ENCODE measurements around the gene TP53TG3.
"Not testable (repeated sequence)": the region's sequence is repeated elsewhere in the genome, so short reads cannot be mapped to it uniquely, and the experiment has no call there.

TP53TG3 gene, protein sequence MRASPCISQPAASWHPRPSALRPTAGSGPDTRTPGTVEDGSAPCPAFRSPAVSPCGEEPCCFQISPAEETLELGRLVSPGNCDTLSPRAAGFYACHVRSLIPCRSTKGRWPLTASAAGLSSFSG

GRCh38 chr16:32676065-32676464, at the start of gene TP53TG3:
Gene TP53TG3 (minus strand): TSS chr16:32676165. CDS start chr16:32676097, 68 bp downstream.
- H3K27me3 ChIP-seq (replicated peaks); H3K36me3 ChIP-seq (replicated peaks); in situ Hi-C loops (cut with HindIII; ENCODE audit: low pct_ligation_motif_present, low sequenced_read_pairs); DNase-seq; H3K27ac ChIP-seq; H3K4me3 ChIP-seq (ENCODE audit: low read depth, low read length): not testable (repeated sequence)

- H3K27ac ChIP-seq; H3K27me3 ChIP-seq (replicated peaks); H3K36me3 ChIP-seq (replicated peaks); H3K4me3 ChIP-seq (ENCODE audit: low read depth, low read length); in situ Hi-C loops (cut with HindIII; ENCODE audit: low pct_ligation_motif_present, low sequenced_read_pairs); DNase-seq: not testable (repeated sequence)
Measured at GRCh38 chr16:32650876-32651275, 25.1 kb downstream of the TP53TG3 start.

DNA sequence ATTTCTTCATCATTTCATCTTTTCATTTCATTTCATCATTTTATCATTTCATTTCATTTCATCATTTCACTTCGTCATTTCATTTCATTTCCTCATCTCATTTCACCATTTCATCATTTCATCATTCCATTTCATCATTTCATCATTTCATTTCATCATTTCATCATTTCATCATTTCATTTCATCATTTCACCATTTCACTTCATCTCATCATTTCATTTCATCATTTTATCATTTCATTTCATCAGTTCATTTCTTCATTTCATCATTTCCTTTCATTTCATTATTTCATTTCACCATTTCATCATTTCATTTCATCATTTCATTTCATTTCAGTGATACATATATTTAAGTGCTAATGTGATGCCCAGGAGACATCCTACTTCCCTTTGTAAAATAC, 28.4 kb downstream of the TP53TG3 start:
- H3K27me3 ChIP-seq (replicated peaks); in situ Hi-C loops (cut with HindIII; ENCODE audit: low pct_ligation_motif_present, low sequenced_read_pairs); DNase-seq; H3K4me3 ChIP-seq (ENCODE audit: low read depth, low read length); H3K36me3 ChIP-seq (replicated peaks); H3K27ac ChIP-seq: not testable (repeated sequence)

DNA sequence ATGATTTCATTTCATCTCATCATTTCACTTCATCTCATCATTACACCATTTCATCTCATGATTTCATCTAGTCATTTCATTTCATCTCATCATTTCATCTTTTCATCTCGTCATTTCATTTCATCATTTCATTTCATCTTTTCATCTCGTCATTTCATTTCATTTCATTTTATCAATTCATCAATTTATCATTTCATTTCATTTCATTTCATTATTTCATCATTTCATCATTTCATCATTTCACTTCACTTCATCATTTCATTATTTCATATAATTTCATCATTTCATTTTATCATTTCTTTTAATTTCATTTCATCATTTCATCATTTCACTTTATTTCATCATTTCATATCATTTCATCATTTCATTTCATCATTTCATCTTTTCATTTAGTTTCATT, 29.2 kb downstream of the TP53TG3 start:
- H3K27ac ChIP-seq; in situ Hi-C loops (cut with HindIII; ENCODE audit: low pct_ligation_motif_present, low sequenced_read_pairs); H3K36me3 ChIP-seq (replicated peaks); H3K4me3 ChIP-seq (ENCODE audit: low read depth, low read length); H3K27me3 ChIP-seq (replicated peaks); DNase-seq: not testable (repeated sequence)

DNA sequence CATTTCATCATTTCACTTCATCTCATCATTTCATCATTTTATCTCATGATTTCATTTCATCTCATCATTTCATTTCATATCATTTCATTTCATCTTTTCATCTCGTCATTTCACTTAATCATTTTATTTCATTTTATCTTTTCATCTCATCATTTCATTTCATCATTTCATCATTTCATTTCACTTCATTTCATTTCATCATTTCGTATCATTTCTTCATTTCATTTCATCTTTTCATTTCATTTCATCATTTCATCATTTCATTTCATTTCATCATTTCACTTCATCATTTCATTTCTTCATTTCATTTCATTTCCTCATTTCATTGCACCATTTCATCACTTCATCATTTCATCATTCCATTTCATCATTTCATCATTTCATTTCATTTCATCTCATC, 29.8 kb downstream of the TP53TG3 start:
- in situ Hi-C loops (cut with HindIII; ENCODE audit: low pct_ligation_motif_present, low sequenced_read_pairs); H3K36me3 ChIP-seq (replicated peaks); H3K27ac ChIP-seq; H3K4me3 ChIP-seq (ENCODE audit: low read depth, low read length); H3K27me3 ChIP-seq (replicated peaks); DNase-seq: not testable (repeated sequence)

DNA sequence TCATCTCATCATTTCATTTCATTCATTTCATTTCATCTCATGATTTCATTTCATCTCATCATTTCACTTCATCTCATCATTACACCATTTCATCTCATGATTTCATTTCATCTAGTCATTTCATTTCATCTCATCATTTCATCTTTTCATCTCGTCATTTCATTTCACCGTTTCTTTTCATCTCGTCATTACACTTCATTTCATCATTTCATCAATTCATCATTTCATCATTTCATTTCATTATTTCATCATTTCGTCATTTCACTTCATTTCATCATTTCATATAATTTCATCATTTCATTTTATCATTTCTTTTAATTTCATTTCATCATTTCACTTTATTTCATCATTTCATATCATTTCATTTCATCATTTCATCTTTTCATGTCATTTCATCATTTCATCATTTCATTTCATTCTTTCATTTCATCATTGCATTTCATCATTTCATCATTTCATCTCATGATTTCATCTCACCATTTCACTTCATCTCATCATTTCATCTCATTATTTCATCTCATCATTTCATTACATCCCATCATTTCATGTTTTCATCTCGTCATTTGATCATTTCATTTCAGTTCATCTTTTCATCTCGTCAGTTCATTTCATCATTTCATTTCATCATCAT, 30.6 kb downstream of the TP53TG3 start:
- H3K27me3 ChIP-seq (replicated peaks); DNase-seq; H3K4me3 ChIP-seq (ENCODE audit: low read depth, low read length); in situ Hi-C loops (cut with HindIII; ENCODE audit: low pct_ligation_motif_present, low sequenced_read_pairs); H3K36me3 ChIP-seq (replicated peaks); H3K27ac ChIP-seq: not testable (repeated sequence)

- H3K27me3 ChIP-seq (replicated peaks); in situ Hi-C loops (cut with HindIII; ENCODE audit: low pct_ligation_motif_present, low sequenced_read_pairs); H3K27ac ChIP-seq; H3K4me3 ChIP-seq (ENCODE audit: low read depth, low read length); H3K36me3 ChIP-seq (replicated peaks); DNase-seq: not testable (repeated sequence)
Measured at GRCh38 chr16:32644715-32645114, 31.2 kb downstream of the TP53TG3 start.

- in situ Hi-C loops (cut with HindIII; ENCODE audit: low pct_ligation_motif_present, low sequenced_read_pairs); H3K27ac ChIP-seq; H3K27me3 ChIP-seq (replicated peaks); H3K36me3 ChIP-seq (replicated peaks); DNase-seq; H3K4me3 ChIP-seq (ENCODE audit: low read depth, low read length): not testable (repeated sequence)
Measured at GRCh38 chr16:32637614-32638013, 38.4 kb downstream of the TP53TG3 start.

DNA sequence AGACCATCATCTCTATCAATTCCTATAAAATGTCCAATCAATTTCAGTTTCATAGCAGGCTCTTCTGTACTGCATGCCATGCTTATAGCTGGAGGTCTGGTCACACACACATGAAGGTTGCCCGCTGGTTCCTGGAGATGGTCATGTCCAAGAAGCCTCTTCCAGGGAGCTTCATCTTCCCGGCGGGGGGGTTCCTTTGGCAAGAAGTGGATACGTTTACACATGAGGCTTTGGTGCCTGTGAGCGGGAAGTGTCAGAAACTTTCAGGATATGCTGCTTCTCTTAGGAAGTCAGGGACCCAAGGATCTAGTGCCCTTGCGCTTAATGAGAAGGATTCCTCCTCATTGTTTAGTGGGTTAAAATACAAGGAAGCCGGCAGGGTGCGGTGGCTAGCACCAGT, 43.9 kb downstream of the TP53TG3 start:
- H3K36me3 ChIP-seq (replicated peaks); H3K4me3 ChIP-seq (ENCODE audit: low read depth, low read length); in situ Hi-C loops (cut with HindIII; ENCODE audit: low pct_ligation_motif_present, low sequenced_read_pairs); DNase-seq; H3K27ac ChIP-seq; H3K27me3 ChIP-seq (replicated peaks): not testable (repeated sequence)
